Right lobe of liver (tissue), 4 donors: ENCODE measurements around the gene PRICKLE4.

Source experiments
- CTCF ChIP-seq, 4 donors: fragments of 200-600 bp in 3 of 4; fragments of 450-650 bp in 1 of 4; IDR thresholded peaks; one replicate each; pipeline versions ENCODE4 v1.5.1 to v1.8.0; 2016 to 2022; ENCODE audit warnings: antibody characterized with exemption in 4 of 4, mild to moderate bottlenecking in 2 of 4
- POLR2A ChIP-seq: fragments of 450-650 bp; IDR thresholded peaks from one replicate; pipeline ENCODE4 v1.6.1; 2017; ENCODE audit warnings: antibody characterized with exemption, mild to moderate bottlenecking
- donor health status: DM: no; HTN: no; CAD: no.
- donor health status: DM: no; HTN: no; CAD: no.
- donor health status: DM: no; HTN: yes; CAD: no.

- no peak for TF ChIP-seq CTCF (IDR thresholded peaks at IDR 0.05)
- no peak for TF ChIP-seq POLR2A
Measured at GRCh38 chr6:41759905-41760579, 20.5 kb upstream of the PRICKLE4 start.
